Panc1 (cell line): ENCODE data around the gene IDUA.

ENCODE experiments used
- CTCF ChIP-seq: fragments of 450-650 bp; IDR thresholded peaks from 2 replicates; pipeline ENCODE4 v1.5.1; 2017; ENCODE audit warnings: mild to moderate bottlenecking
- POLR2AphosphoS5 ChIP-seq: IDR thresholded peaks from 2 replicates; pipeline ENCODE4 v1.6.1; 2012; ENCODE audit warnings: mild to moderate bottlenecking, low read depth, low read length, moderate library complexity
- REST ChIP-seq, 2 experiments: IDR thresholded peaks; 2 replicates each; pipeline ENCODE4 v1.6.1; 2011 to 2012; ENCODE audit warnings: low read depth in 2 of 2, control low read depth in 1 of 2, low read length in 1 of 2, mild to moderate bottlenecking in 1 of 2, moderate library complexity in 1 of 2; ENCODE audit not compliant: insufficient read depth in 1 of 2
- TCF7L2 ChIP-seq: IDR thresholded peaks from 2 replicates; pipeline ENCODE4 v1.6.1; 2011; ENCODE audit warnings: mild to moderate bottlenecking, low read depth, low read length, inconsistent platforms

DNA sequence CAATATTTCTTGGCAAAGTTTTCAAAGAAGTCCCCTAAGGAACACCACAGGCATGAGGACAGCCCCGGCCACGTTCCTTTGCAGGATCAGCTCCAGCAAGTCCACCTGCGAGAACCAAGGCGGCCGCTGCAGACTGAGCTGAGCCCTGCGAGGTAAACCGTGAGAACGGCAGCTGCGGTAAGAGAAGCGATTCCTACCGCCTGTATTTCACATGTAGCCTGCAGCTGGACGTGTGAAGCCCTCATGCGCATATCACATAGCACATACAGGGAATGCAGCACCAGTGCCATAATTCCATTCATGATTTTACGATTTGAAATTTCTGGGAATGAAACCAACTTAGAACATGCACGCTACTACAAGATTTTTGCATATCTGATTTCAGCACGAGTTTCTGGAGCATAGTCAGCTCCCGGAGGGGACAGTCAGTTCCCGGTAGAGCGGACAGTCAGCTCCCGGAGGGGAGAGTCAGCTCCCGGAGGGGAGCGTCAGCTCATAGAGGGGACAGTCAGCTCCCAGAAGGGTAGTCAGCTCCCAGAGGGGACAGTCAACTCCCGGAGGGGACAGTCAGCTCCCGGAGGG lies 66.3 kb downstream of the IDUA start:
- TF ChIP-seq CTCF = no peak
- no peak for TF ChIP-seq TCF7L2
- TF ChIP-seq REST (IDR thresholded peaks at IDR 0.05; ENCODE audit: insufficient read depth in 1 of 2, low read depth in 2 of 2, low read length in 1 of 2) = no peak
- no peak for TF ChIP-seq POLR2AphosphoS5
